ENCODE results near the gene SYNGR3.
"Not testable (repeated sequence)": the region's sequence is repeated elsewhere in the genome, so short reads cannot be mapped to it uniquely, and the experiment has no call there.

Gene SYNGR3

DNA sequence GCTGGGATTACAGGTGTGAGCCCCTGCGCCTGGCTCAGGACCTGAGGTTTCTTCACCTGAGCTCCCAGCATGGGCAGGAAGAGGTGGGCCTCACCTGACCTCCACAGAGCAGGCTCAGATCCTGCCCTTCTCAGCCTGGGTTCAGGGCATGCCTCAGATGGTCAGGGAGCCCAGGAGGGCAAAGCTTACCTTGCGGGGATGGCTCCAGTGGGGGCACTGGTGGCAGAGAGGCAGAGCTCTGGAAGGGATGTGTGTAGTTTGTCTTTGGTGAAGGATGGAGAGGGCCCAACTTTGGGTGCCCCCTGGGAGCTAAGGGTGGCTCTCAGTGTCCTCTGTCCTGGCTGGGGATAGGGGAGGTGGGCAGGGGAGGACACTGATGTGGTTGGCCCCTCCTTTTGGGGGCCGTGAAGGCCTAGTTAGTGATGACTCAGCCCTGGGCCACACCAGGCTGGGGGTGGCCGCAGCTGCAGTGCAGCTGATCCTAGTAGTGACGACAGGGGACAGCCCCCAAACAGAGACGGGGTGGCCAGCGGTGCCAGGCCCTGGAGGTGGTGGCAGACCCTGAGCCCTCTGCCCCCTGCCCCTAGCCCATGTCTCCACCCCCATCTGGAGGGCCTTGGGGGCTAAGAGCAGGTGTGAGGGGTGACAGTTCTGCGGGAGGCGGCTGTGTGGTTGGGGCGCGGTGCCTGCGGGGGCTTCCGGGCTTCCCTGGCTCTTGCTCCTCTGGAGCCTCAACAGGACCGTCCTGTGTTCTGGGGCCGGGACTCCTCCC lies 42.7 kb downstream of the SYNGR3 start:
- DNase-seq: no peak

DNA sequence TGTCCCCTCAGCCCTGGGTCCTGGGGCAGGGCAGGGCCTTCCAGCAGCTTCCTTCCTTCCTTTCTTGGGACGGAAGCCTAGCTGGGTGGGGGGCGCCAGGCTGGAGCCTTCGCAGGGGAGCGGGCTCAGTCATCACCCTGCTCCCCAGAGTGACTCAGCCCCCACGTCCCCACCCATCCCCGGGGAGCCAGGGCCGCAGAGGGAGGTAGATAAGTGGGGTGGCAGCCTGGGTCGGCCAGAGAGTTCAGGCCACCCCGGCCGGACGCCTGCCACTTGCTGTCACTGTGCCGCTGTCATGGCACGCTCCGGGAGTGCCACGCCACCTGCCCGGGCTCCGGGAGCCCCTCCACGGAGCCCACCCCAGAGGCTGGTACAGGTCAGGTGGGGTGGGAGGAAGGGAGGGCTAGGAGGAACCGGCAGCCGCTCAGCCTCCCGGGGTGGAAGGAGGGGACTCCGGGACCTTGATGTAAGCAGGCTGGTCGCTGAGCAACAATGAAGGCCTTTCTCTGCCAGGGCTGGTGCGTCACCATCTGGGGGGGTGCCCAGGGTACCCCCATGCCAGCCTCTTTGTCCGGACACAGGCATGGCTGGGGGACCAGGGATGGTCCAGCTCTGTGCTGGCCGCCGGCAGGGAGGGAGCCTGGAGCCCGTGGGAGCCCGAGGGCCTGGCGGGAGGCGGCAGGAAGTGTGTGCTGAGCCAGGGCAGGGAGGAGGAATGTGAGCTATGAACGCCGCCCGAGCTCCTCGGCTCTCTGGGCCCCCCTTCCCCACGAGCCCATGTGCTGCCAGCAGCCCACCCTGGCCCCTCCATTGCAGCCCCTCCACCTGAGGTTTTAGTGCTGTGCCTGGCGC lies 43.5 kb downstream of the SYNGR3 start:
- DNase-seq: no peak

DNA sequence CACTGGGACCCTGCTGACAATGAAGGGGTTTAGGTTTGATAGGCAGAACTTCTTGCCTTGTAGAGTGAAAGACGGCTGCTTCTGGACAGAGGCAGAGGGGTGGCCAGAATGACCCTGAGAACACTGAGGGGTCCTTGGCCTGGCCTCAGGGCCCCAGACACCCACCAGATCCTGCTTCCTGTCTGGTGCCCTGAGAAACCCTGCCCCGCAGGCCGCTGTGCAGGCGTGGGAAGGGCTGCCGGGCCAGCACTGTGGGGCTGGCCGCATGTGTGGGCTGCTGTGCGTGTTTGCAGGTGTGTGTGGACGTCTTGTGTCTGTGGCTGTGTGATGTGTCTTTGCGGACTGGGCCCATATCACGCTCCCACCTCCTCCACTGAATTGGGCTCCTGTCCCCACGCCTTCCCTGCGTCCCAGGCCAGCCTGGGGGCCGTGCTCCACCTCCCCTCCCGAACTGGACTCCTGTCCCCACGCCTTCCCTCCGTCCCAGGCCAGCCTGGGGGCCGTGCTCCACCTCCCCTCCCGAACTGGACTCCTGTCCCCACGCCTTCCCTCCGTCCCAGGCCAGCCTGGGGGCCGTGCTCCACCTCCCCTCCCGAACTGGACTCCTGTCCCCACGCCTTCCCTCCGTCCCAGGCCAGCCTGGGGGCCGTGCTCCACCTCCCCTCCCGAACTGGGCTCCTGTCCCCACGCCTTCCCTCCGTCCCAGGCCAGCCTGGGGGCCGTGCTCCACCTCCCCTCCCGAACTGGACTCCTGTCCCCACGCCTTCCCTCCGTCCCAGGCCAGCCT lies 44.3 kb downstream of the SYNGR3 start:
- not testable (repeated sequence) for DNase-seq

DNA sequence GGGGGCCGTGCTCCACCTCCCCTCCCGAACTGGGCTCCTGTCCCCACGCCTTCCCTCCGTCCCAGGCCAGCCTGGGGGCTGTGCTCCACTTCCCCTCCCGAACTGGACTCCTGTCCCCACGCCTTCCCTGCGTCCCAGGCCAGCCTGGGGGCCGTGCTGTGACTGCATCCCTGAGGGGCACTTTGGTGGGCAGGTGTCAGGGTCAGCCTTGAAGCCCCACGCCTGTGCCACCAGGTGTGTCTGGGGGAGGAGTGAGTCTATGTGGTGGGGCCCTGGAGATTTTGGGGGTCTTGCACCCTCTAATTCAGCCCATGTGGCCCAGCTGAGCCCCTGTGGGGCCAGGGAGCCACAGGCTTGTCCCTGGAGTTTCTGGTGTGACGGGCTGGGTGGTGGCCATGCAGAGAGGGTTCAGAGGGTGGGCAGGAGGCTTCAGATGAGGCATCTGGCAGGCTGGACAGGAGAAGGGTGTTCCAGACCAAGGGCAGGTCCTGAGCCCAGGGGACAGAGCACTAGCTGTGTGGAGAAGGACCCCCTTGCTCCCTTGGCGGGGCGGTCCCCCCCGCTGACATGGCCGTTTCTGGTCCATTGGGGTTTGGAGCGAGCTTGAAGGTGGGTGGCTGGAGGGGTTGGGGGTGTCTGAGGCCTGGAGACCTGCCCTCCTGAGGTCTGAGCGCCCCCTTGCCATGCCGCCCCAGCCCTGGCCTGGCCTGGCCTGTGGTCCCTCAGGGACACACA lies 45.1 kb downstream of the SYNGR3 start:
- no peak for DNase-seq

DNA sequence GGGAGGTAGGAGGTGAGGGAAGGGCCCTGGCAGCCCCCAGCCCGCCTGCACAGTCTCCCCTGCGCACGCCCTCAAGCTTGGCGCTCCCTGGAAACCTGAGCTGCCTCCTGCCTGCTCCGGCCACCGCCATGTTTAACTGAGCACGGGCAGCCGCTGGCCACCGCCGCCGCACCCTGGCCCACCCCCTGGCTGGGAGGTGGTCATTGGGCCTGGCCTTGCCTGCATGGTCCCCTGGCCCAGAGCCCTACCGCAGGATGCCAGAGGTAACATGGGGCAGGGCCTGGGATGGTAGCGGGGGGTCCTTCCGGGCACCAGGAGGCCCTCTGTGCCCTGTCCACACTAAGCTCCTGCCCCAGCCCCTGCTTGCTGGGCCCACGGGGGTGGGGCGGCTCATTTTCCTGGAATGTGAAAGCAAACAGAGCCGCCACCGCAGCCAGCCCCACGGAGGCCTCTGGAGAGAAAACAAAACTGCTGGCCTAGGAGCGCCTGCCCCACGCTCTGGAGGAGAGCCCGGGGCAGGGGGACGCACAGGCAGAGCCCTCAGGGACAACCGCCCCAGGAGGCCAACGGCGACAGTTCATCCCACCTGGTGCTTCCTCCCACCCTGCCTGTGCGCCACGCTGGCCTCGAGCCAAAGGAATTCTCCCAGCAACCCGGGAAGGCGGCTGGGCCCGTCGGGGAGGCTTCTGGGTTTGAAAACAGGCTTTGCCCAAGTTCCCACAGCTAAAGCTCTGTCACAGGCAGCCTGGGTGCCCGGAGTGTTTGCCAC lies 45.8 kb downstream of the SYNGR3 start:
- DNase-seq: no peak

DNA sequence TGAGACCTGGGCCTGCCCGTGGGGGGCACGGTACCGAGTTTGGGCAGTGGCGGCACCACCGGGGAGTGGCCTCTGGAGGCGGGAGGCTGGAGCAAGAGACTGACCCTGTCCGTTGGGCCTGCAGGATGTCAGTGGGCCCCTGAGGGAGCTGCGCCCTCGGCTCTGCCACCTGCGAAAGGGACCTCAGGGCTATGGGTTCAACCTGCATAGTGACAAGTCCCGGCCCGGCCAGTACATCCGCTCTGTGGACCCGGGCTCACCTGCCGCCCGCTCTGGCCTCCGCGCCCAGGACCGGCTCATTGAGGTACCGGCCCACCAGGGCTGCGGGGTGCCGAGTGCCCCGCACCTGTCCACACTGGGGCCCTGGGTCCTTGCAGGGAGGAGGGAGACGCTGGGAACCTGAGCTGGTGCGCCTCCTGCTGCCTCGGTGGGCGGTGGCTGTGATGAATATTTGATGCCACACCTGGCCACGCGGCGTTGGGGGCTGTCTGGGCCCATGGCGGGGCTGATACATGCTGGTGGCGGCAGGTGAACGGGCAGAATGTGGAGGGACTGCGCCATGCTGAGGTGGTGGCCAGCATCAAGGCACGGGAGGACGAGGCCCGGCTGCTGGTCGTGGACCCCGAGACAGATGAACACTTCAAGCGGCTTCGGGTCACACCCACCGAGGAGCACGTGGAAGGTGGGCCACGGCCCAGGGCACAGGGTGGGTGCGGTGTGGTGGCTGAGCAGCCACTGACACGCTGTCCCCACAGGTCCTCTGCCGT lies 46.6 kb downstream of the SYNGR3 start:
- no peak for DNase-seq

DNA sequence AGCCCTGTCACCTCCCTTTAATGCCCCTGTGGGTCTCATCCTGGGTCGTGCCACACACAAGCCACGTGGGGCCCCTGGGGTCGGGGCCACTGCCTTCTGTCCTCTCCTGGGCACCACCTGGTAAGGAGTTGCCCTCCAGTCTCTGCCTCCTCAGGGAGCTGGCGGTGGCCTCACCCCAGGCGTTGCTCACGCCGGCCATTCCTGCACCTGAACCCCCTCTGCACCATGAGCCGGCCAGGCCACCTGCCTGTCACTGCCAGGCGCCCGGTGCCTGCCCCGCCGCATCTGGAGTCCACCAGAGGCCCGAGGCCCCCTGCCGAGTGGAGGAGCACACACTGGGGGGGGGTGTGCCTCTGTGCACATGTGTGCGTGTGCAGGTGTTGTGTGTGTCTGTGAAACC lies 47.3 kb downstream of the SYNGR3 start:
- DNase-seq: no peak

GRCh38 chr16:2037647-2038381 lies 48.0 kb downstream of the SYNGR3 start:
- DNase-seq: no peak

- no peak for DNase-seq
These were observed 48.8 kb downstream of the SYNGR3 start for GRCh38 chr16:2038382-2039231.

GRCh38 chr16:2039274-2040031 lies 49.7 kb downstream of the SYNGR3 start:
- DNase-seq: no peak

DNA sequence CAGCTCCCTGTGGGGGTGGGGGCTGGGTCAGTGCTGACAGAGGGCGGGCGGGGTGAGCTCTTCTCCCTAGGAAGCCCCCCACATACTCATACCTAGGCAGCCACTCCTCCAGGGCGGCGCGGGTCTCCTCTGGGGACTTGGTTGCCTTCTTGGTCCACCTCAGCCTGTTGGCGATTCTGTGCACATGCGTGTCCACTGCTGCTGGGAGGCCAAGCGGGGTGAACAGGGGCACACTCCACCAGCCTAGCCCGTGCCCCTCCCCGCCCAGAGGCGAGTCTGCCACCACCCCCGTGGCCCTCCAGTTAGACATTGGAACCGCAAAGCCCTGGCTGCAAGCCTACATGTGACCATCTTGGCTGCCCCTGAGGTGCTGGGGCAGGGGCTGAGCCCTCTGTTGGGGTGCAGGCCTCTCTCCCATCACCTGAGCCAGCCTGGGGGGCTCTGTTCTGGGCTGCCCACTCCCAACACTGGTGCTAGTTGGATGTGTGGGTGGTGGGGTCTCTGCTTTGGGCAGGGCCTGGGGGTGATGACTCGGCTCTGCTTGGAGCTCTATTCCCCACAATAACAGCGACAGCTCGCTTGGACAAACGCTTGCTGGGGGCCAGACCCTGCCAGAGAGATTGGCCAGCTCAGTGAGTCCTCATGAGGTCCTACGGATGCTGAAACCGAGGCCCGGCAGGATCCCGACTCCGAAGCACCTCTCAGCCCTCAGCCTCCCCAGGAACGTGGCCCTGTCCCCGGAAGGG lies 50.4 kb downstream of the SYNGR3 start:
- DNase-seq: no peak

GRCh38 chr16:2040787-2041522 lies 51.2 kb downstream of the SYNGR3 start:
- no peak for DNase-seq

DNA sequence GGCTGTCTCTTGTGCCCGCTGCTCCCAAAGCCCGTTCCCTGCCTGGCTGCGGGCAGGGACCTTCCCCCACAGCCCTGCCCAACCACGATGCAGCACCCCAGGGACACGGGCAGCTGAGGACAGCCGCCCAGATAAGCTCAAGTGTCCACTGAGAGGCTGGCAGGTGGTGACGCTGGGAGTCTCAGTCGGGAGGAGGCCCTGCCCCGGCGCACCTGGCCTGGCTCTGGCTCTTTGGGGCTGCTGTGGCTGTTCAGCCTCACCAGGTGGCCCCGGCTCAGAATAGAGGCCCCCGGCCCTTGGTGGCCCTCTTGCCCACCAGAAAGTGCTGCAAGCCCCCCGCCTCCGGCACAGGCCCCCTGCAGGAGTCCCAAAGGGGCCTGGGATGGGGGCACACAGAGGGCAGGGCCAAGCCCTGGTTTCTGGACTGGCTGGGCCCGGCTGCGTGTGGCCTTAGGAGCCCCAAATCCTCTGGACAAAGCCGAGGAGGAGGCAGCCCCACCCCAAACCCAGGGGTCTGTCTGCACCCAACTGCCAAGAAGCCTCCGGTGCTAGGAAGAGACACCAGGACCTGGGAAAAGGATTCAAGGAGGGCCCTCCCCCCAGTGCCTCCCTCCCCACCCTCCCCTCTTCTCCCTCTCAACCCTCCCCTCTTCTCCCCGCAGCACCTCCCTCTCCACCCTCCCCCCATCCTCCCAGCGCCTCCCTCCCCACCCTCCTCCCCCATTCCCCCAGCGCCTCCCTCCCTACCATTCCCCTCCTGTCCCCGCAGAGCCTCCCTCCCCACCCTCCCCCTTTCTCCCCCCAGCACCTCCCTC lies 52.6 kb downstream of the SYNGR3 start:
- no peak for DNase-seq

GRCh38 chr16:2042986-2043666 lies 53.4 kb downstream of the SYNGR3 start:
- no peak for DNase-seq

Data from activated CD4-positive, CD25-positive, alpha-beta regulatory T cell treated with anti-CD3 and anti-CD28 coated beads, Interleukin-2, amount 50 U/mL, for 72 hours (primary cell).